Measurements from ENCODE around the gene ZFP28.

The ZFP28 gene

GRCh38 chr19:56596676-56597075, 57.9 kb downstream of the ZFP28 start:
- DNase-seq (ENCODE audit: low read depth): no peak

- no peak for DNase-seq (ENCODE audit: low read depth)
Measured at GRCh38 chr19:56597696-56598095, 58.9 kb downstream of the ZFP28 start.

DNA sequence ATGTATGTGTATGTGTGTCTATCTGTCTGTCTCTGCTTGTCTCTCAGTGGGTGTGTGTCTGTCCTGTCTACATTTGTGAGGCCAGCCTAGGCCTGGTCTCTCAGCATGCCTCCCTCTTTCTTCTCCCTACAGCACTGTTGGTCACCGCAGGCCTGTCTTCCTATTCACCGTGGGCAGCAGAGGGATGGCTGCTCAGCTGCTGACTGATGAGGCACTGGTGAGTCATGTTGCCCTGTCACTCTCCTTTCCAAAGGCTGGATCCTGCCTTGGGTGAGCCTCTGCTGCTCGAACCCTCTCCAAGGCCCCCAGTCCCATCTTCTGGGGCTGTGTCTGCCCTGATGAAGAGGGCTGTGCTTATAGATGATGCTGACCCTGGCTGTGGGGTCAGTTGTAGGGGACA, 62.6 kb downstream of the ZFP28 start:
- DNase-seq (ENCODE audit: low read depth): no peak

GRCh38 chr19:56603829-56604228, 65.1 kb downstream of the ZFP28 start:
- DNase-seq (ENCODE audit: low read depth): no peak

Data from HS-27A (cell line).